ENCODE data around the gene S100A16.

Gene S100A16

GRCh38 chr1:153651771-153652170, 38.8 kb upstream of the S100A16 start:
- Histone ChIP-seq H3K9me3 (ENCODE audit: low read depth, low read length) (no peaks in the 10 kb centered on the region), H3K4me3 (no peak overlapping the region)

GRCh38 chr1:153649863-153650235, 36.9 kb upstream of the S100A16 start:
- no peak for TF ChIP-seq FOXP2 (optimal IDR thresholded peaks at IDR 0.05; ENCODE audit: control extremely low read depth, extremely low read length, insufficient read depth)
- TF ChIP-seq POLR2AphosphoS5 (IDR thresholded peaks at IDR 0.05; ENCODE audit: borderline replicate concordance, low read depth, low read length), result no peak
- TF ChIP-seq EZH2 (IDR thresholded peaks at IDR 0.05), result no peak

More at GRCh38 chr1:153651771-153652170, 38.8 kb upstream of the S100A16 start:
- Histone ChIP-seq H3K36me3 (ENCODE audit: insufficient read depth, low read length) (no peaks in the 10 kb centered on the region; the same call in 1 of the 2 replicates), H3K27ac (no peak overlapping the region), H3K9ac (ENCODE audit: insufficient read length) (no peak overlapping the region)
- TF ChIP-seq EZH2 (IDR thresholded peaks at IDR 0.05), result no peak
- TF ChIP-seq POLR2AphosphoS5 (IDR thresholded peaks at IDR 0.05; ENCODE audit: borderline replicate concordance, low read depth, low read length), result no peak
- TF ChIP-seq FOXP2 (optimal IDR thresholded peaks at IDR 0.05; ENCODE audit: control extremely low read depth, extremely low read length, insufficient read depth), result no peak
- DNase-seq (ENCODE audit: low read depth, low spot score), result no peak

GRCh38 chr1:153649137-153649862, 36.4 kb upstream of the S100A16 start:
- Histone ChIP-seq H3K9ac (ENCODE audit: insufficient read length) (no peak overlapping the region), H3K27ac (no peak overlapping the region), H3K36me3 (ENCODE audit: insufficient read depth, low read length) (peaks cover 24% of the 10 kb centered on the region), H3K4me3 (no peak overlapping the region), H3K9me3 (ENCODE audit: low read depth, low read length) (no peaks in the 10 kb centered on the region)
- no peak for DNase-seq (ENCODE audit: low read depth, low spot score)
- no peak for TF ChIP-seq EZH2 (IDR thresholded peaks at IDR 0.05)
- TF ChIP-seq POLR2AphosphoS5 (IDR thresholded peaks at IDR 0.05; ENCODE audit: borderline replicate concordance, low read depth, low read length), result 0 out of 2 replicates have a peak, but pooled peaks have one; percentile 38

More at GRCh38 chr1:153649863-153650235, 36.9 kb upstream of the S100A16 start:
- Histone ChIP-seq H3K9me3 (ENCODE audit: low read depth, low read length) (no peaks in the 10 kb centered on the region), H3K27ac (no peak overlapping the region), H3K4me3 (no peak overlapping the region), H3K36me3 (ENCODE audit: insufficient read depth, low read length) (peaks cover 18% of the 10 kb centered on the region), H3K9ac (ENCODE audit: insufficient read length) (no peak overlapping the region)
- DNase-seq (ENCODE audit: low read depth, low spot score), result no peak

- DNase-seq (ENCODE audit: low read depth, low spot score), result no peak
- no peak overlapping the region for H3K4me3 ChIP-seq
- no peak overlapping the region for H3K27ac ChIP-seq
- no peaks in the 10 kb centered on the region for H3K9me3 ChIP-seq (ENCODE audit: low read depth, low read length)
- H3K9ac ChIP-seq (ENCODE audit: insufficient read length), result no peak overlapping the region
- H3K36me3 ChIP-seq (ENCODE audit: insufficient read depth, low read length), result peaks cover 35% of the 10 kb centered on the region
- TF ChIP-seq POLR2AphosphoS5 (IDR thresholded peaks at IDR 0.05; ENCODE audit: borderline replicate concordance, low read depth, low read length) (peak; percentile 51), EZH2 (IDR thresholded peaks at IDR 0.05) (no peak), FOXP2 (optimal IDR thresholded peaks at IDR 0.05; ENCODE audit: control extremely low read depth, extremely low read length, insufficient read depth) (no peak)
Measured at GRCh38 chr1:153648000-153648643, 35.2 kb upstream of the S100A16 start.

GRCh38 chr1:153647346-153647714, 34.4 kb upstream of the S100A16 start:
- H3K27ac ChIP-seq, result peak overlapping the region; percentile 14; the same call in 1 of the 2 replicates
- H3K9me3 ChIP-seq (ENCODE audit: low read depth, low read length), result no peaks in the 10 kb centered on the region
- no peak overlapping the region for H3K4me3 ChIP-seq
- H3K36me3 ChIP-seq (ENCODE audit: insufficient read depth, low read length), result peaks cover 43% of the 10 kb centered on the region
- peak; percentile 14; the same call in 1 of the 2 replicates for TF ChIP-seq POLR2AphosphoS5 (IDR thresholded peaks at IDR 0.05; ENCODE audit: borderline replicate concordance, low read depth, low read length)
- no peak for TF ChIP-seq FOXP2 (optimal IDR thresholded peaks at IDR 0.05; ENCODE audit: control extremely low read depth, extremely low read length, insufficient read depth)
- no peak for TF ChIP-seq EZH2 (IDR thresholded peaks at IDR 0.05)
- no peak overlapping the region for H3K9ac ChIP-seq (ENCODE audit: insufficient read length)
- DNase-seq (ENCODE audit: low read depth, low spot score), result no peak

GRCh38 chr1:153646672-153647345, 33.9 kb upstream of the S100A16 start:
- TF ChIP-seq POLR2AphosphoS5 (IDR thresholded peaks at IDR 0.05; ENCODE audit: borderline replicate concordance, low read depth, low read length) (no peak), FOXP2 (optimal IDR thresholded peaks at IDR 0.05; ENCODE audit: control extremely low read depth, extremely low read length, insufficient read depth) (no peak), EZH2 (IDR thresholded peaks at IDR 0.05) (no peak)
- Histone ChIP-seq H3K36me3 (ENCODE audit: insufficient read depth, low read length) (peaks cover 48% of the 10 kb centered on the region), H3K4me3 (no peak overlapping the region), H3K9me3 (ENCODE audit: low read depth, low read length) (no peaks in the 10 kb centered on the region), H3K9ac (ENCODE audit: insufficient read length) (no peak overlapping the region), H3K27ac (peak overlapping the region; percentile 14; the same call in 1 of the 2 replicates)
- no peak for DNase-seq (ENCODE audit: low read depth, low spot score)

GRCh38 chr1:153643816-153644215, 30.9 kb upstream of the S100A16 start:
- no peak for TF ChIP-seq POLR2AphosphoS5 (IDR thresholded peaks at IDR 0.05; ENCODE audit: borderline replicate concordance, low read depth, low read length)
- TF ChIP-seq FOXP2 (optimal IDR thresholded peaks at IDR 0.05; ENCODE audit: control extremely low read depth, extremely low read length, insufficient read depth), result no peak
- no peak for TF ChIP-seq EZH2 (IDR thresholded peaks at IDR 0.05)
- no peak for DNase-seq (ENCODE audit: low read depth, low spot score)

GRCh38 chr1:153643100-153643499, 30.2 kb upstream of the S100A16 start:
- Histone ChIP-seq H3K9me3 (ENCODE audit: low read depth, low read length) (no peaks in the 10 kb centered on the region), H3K36me3 (ENCODE audit: insufficient read depth, low read length) (peaks cover 86% of the 10 kb centered on the region), H3K9ac (ENCODE audit: insufficient read length) (no peak overlapping the region), H3K27ac (no peak overlapping the region), H3K4me3 (no peak overlapping the region)
- TF ChIP-seq POLR2AphosphoS5 (IDR thresholded peaks at IDR 0.05; ENCODE audit: borderline replicate concordance, low read depth, low read length) (0 out of 2 replicates have a peak, but pooled peaks have one; percentile 4), FOXP2 (optimal IDR thresholded peaks at IDR 0.05; ENCODE audit: control extremely low read depth, extremely low read length, insufficient read depth) (no peak)
- DNase-seq (ENCODE audit: low read depth, low spot score), result no peak

More at GRCh38 chr1:153643816-153644215, 30.9 kb upstream of the S100A16 start:
- Histone ChIP-seq H3K9me3 (ENCODE audit: low read depth, low read length) (no peaks in the 10 kb centered on the region), H3K9ac (ENCODE audit: insufficient read length) (no peak overlapping the region), H3K4me3 (no peak overlapping the region), H3K36me3 (ENCODE audit: insufficient read depth, low read length) (peaks cover 78% of the 10 kb centered on the region), H3K27ac (no peak overlapping the region)
